Measurements from ENCODE around the gene PDZRN3. TPM values are rescaled to one million over a fixed set of nuclear protein-coding genes. Genes with fewer than 3 reads are reported as not detected.

Gene PDZRN3
- total and polyA plus RNA-seq, 2 donors (not counting 3 experiments of a cell fraction or from before 2014, with no cell fraction given) = not detected

GRCh38 chr3:73467211-73467610, 157.5 kb downstream of the PDZRN3 start:
- POLR2A ChIA-PET = no interaction called here
- Histone ChIP-seq H3K27me3 (ENCODE audit: control insufficient read depth in 2 of 2, insufficient read depth in 2 of 2, low read length in 2 of 2) (no peaks in the 10 kb centered on the region), H3K4me2 (ENCODE audit: insufficient read depth, low read length) (no peak overlapping the region), H3K9me1 (replicated peaks; ENCODE audit: control insufficient read depth, extremely low read depth, insufficient read depth, low read length) (no peaks in the 10 kb centered on the region), H2AFZ (ENCODE audit: low read depth, low read length) (no peak overlapping the region), H3K79me2 (ENCODE audit: control insufficient read depth, insufficient read depth, low read length) (no peaks in the 10 kb centered on the region), H4K20me1 (replicated peaks; ENCODE audit: control insufficient read depth, extremely low read depth, insufficient read depth, low read length) (no peaks in the 10 kb centered on the region), H3K36me3 (ENCODE audit: control insufficient read depth in 2 of 2, extremely low read depth in 1 of 2, insufficient read depth in 2 of 2, low read length in 2 of 2) (no peaks in the 10 kb centered on the region), H3K9me3 (replicated peaks; ENCODE audit: control insufficient read depth, insufficient read depth, low read length) (no peaks in the 10 kb centered on the region), H3K4me1 (ENCODE audit: control insufficient read depth, extremely low read depth, insufficient read depth, low read length) (no peaks in the 10 kb centered on the region), H3K9ac (replicated peaks; ENCODE audit: extremely low read depth, insufficient read depth, low read length) (no peak overlapping the region), H3K27ac (ENCODE audit: insufficient read depth, low read depth, low read length) (no peak overlapping the region), H3K4me3 (replicated peaks in 1 of 3; ENCODE audit: insufficient read depth in 1 of 3, low read depth in 1 of 3, low read length in 3 of 3) (no peak overlapping the region)
- DNase-seq (ENCODE audit: low read depth, low spot score) (no peak), FAIRE-seq (no peak)
- BruUV-seq (replicated peaks) = no TSS peak
- TF ChIP-seq MAX (IDR thresholded peaks at IDR 0.05; ENCODE audit: insufficient read depth, insufficient read length) (no peak), MYC (IDR thresholded peaks at IDR 0.05; ENCODE audit: low read depth, low read length) (no peak), POLR2A (IDR thresholded peaks at IDR 0.05; ENCODE audit: low read depth, low read length) (no peak), JUN (IDR thresholded peaks at IDR 0.05; ENCODE audit: borderline replicate concordance, insufficient read depth, insufficient read length, low read depth) (no peak), FOS (IDR thresholded peaks at IDR 0.05; ENCODE audit: borderline replicate concordance, insufficient read depth, low read length) (no peak), GATA2 (IDR thresholded peaks at IDR 0.05; ENCODE audit: insufficient read depth, insufficient read length, low read depth, low read length) (no peak), CTCF (IDR thresholded peaks at IDR 0.05; ENCODE audit: extremely low read depth in 1 of 2, insufficient read depth in 1 of 2, low read depth in 1 of 2, low read length in 2 of 2) (no peak), POLR2AphosphoS5 (IDR thresholded peaks at IDR 0.05; ENCODE audit: insufficient read depth, low read depth, low read length) (no peak), EZH2 (IDR thresholded peaks at IDR 0.05; ENCODE audit: borderline replicate concordance, low read depth, low read length, severe bottlenecking) (no peak)
- intact Hi-C loops (cut with micrococcal nuclease) (no loop called here), dilution Hi-C loops (cut with MboI; ENCODE audit: extremely low pct_ligation_motif_present, low sequenced_read_pairs) (no loop called here)
- CTCF ChIA-PET = no interaction called here
